WTC11 (cell line): ENCODE measurements around the gene B3GLCT. TPM values are rescaled to one million over a fixed set of nuclear protein-coding genes. Genes with fewer than 3 reads are reported as not detected.

ENCODE experiments used
- ATAC-seq: fragments of 200-7000 bp; cut with Tn5 transposase; 2 replicates; pipeline ENCODE4 v1.10.0; 2021; ENCODE audit warnings: mild to moderate bottlenecking, moderate library complexity
- CTCF ChIA-PET: fragments of 300-600 bp; sonication (Branson Sonifier 250); formaldehyde crosslinking; loops from one replicate; lab custom pipeline; 2021; ENCODE audit warnings: antibody characterized with exemption; lab: Charles Lee
- POLR2A ChIA-PET: fragments of 350-600 bp; sonication (Branson Sonifier 250); formaldehyde crosslinking; loops from one replicate; lab custom pipeline; 2021; ENCODE audit warnings: antibody characterized with exemption; lab: Charles Lee
- DNase-seq: peaks from one replicate; pipeline ENCODE4 v3.0.0; 2021; ENCODE audit warnings: low spot score
- H3K27ac Mint-ChIP-seq: 2 replicates; pipeline ENCODE4 v1.8.0; 2021; ENCODE audit warnings: mixed read lengths
- H3K27me3 Mint-ChIP-seq: 2 replicates; pipeline ENCODE4 v1.8.0; 2021; ENCODE audit warnings: low read depth, mild to moderate bottlenecking, moderate library complexity, mixed read lengths
- H3K36me3 Mint-ChIP-seq: 2 replicates; pipeline ENCODE4 v1.8.0; 2021; ENCODE audit warnings: mixed read lengths
- H3K4me1 Mint-ChIP-seq: 2 replicates; pipeline ENCODE4 v1.8.0; 2022; ENCODE audit warnings: mixed read lengths
- H3K4me3 Mint-ChIP-seq: 2 replicates; pipeline ENCODE4 v1.8.0; 2021; ENCODE audit warnings: mild to moderate bottlenecking, moderate library complexity, mixed read lengths
- H3K9me3 Mint-ChIP-seq: 2 replicates; pipeline ENCODE4 v1.8.0; 2021; ENCODE audit warnings: mixed read lengths
- AR ChIP-seq: fragments of 250-450 bp; sonication (Bioruptor Pico); IDR thresholded peaks from 2 replicates; pipeline ENCODE4 v1.9.0; 2021; ENCODE audit warnings: mild to moderate bottlenecking
- ARID4B ChIP-seq: sonication (generic); formaldehyde crosslinking; IDR thresholded peaks from 2 replicates; pipeline ENCODE4 v1.8.0; 2023; ENCODE audit warnings: missing genetic modification reagents, mild to moderate bottlenecking, borderline replicate concordance
- CREB1 ChIP-seq: sonication (generic); formaldehyde crosslinking; IDR thresholded peaks from 2 replicates; pipeline ENCODE4 v1.8.0; 2023; ENCODE audit warnings: mild to moderate bottlenecking, missing genetic modification reagents
- E2F5 ChIP-seq: sonication (generic); formaldehyde crosslinking; IDR thresholded peaks from 2 replicates; pipeline ENCODE4 v1.8.1; 2022; ENCODE audit warnings: mild to moderate bottlenecking, moderate library complexity, missing genetic modification reagents
- HMGA2 ChIP-seq: fragments of 250-450 bp; sonication (Bioruptor Pico); IDR thresholded peaks from 2 replicates; pipeline ENCODE4 v1.4.0; 2021; ENCODE audit warnings: mild to moderate bottlenecking, moderate library complexity
- IRF2 ChIP-seq: sonication (generic); formaldehyde crosslinking; IDR thresholded peaks from 2 replicates; pipeline ENCODE4 v1.8.0; 2022; ENCODE audit warnings: low read depth, missing genetic modification reagents, borderline replicate concordance
- PREB ChIP-seq: sonication (generic); formaldehyde crosslinking; IDR thresholded peaks from 2 replicates; pipeline ENCODE4 v1.8.1; 2022; ENCODE audit warnings: mild to moderate bottlenecking, missing genetic modification reagents, moderate library complexity, borderline replicate concordance
- SMAD3 ChIP-seq: sonication (generic); formaldehyde crosslinking; IDR thresholded peaks from 2 replicates; pipeline ENCODE4 v1.8.0; 2022; ENCODE audit warnings: missing genetic modification reagents, mild to moderate bottlenecking, borderline replicate concordance
- USF2 ChIP-seq: sonication (generic); formaldehyde crosslinking; IDR thresholded peaks from 2 replicates; pipeline ENCODE4 v1.8.1; 2023; ENCODE audit warnings: mild to moderate bottlenecking, missing genetic modification reagents, moderate library complexity
- ZBTB21 ChIP-seq: sonication (generic); formaldehyde crosslinking; IDR thresholded peaks from 2 replicates; pipeline ENCODE4 v1.8.1; 2023; ENCODE audit warnings: mild to moderate bottlenecking, missing genetic modification reagents, borderline replicate concordance
- ZNF121 ChIP-seq: sonication (generic); formaldehyde crosslinking; IDR thresholded peaks from 2 replicates; pipeline ENCODE4 v1.8.0; 2023; ENCODE audit warnings: missing genetic modification reagents
- ZNF219 ChIP-seq: sonication (generic); formaldehyde crosslinking; IDR thresholded peaks from 2 replicates; pipeline ENCODE4 v1.8.0; 2023; ENCODE audit warnings: missing genetic modification reagents, mild to moderate bottlenecking, borderline replicate concordance
- ZNF317 ChIP-seq: sonication (generic); formaldehyde crosslinking; IDR thresholded peaks from 2 replicates; pipeline ENCODE4 v1.8.1; 2023; ENCODE audit warnings: low read depth, mild to moderate bottlenecking, moderate library complexity, missing genetic modification reagents, borderline replicate concordance
- ZNF671 ChIP-seq: fragments of 250-450 bp; sonication (Bioruptor Pico); IDR thresholded peaks from 2 replicates; pipeline ENCODE4 v1.8.0; 2021; ENCODE audit warnings: mild to moderate bottlenecking
- total RNA-seq: library from RNA; stranded (reverse); gene quantifications from 3 replicates; pipeline ENCODE4 v1.2.3, GENCODE V29; 2021
- TF ChIP-seq, protein P1 (sequence below): sonication (generic); formaldehyde crosslinking; IDR thresholded peaks from 2 replicates; pipeline ENCODE4 v1.8.0; 2022; ENCODE audit warnings: mild to moderate bottlenecking, missing genetic modification reagents
- TF ChIP-seq, protein P2 (sequence below): sonication (generic); formaldehyde crosslinking; IDR thresholded peaks from 2 replicates; pipeline ENCODE4 v1.8.1; 2023; ENCODE audit warnings: mild to moderate bottlenecking, missing genetic modification reagents, moderate library complexity
- TF ChIP-seq, protein P3 (sequence below): sonication (generic); formaldehyde crosslinking; IDR thresholded peaks from 2 replicates; pipeline ENCODE4 v1.8.1; 2023; ENCODE audit warnings: mild to moderate bottlenecking, missing genetic modification reagents

Gene B3GLCT
- total RNA-seq, 1 experiment from 2014 or later: 2.4 TPM

GRCh38 chr13:31350560-31350959 is 150.8 kb downstream of the B3GLCT start (continued):
- TF ChIP-seq SMAD3 (CRISPR knock-in tag): no peak

DNA sequence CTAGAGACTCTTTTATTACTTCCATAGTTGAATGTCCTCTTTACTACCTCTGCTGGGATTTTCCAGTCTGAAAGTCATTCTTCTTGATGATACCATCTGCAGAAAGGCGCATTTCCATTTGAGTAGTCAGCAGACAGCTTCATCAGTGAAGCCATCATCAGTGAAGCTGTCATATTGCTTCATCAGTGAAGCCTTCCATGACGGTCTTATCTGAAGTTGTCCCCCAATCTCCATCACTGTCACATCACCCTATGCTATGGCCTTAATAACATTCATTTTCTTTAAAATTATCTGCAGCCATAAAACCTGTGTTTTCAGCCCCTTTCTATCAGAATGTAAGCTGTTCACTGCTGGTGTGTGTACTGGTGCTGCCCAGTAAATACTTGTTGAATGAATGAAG is 151.6 kb downstream of the B3GLCT start:
- CTCF ChIA-PET: no interaction called here
- peaks cover 8% of the 10 kb centered on the region for H3K4me1 Mint-ChIP-seq
- POLR2A ChIA-PET: interaction anchor here (0.6 kb wide), 1 partner anchor 678 kb away, joined by 7 read pairs; no protein-coding TSS in a partner anchor

GRCh38 chr13:31352467-31352866 is 152.7 kb downstream of the B3GLCT start:
- H3K27me3 Mint-ChIP-seq: peaks cover 12% of the 10 kb centered on the region
- POLR2A ChIA-PET: no interaction called here
- no peak overlapping the region for H3K27ac Mint-ChIP-seq
- CTCF ChIA-PET: no interaction called here
- DNase-seq: peak; percentile 14
- ATAC-seq: no peak
- H3K9me3 Mint-ChIP-seq: peaks cover 60% of the 10 kb centered on the region
- H3K36me3 Mint-ChIP-seq: peaks cover 40% of the 10 kb centered on the region
- TF ChIP-seq ZNF219 (CRISPR knock-in tag): no peak
- no peak for TF ChIP-seq ARID4B (CRISPR knock-in tag)
- TF ChIP-seq, protein P1, sequence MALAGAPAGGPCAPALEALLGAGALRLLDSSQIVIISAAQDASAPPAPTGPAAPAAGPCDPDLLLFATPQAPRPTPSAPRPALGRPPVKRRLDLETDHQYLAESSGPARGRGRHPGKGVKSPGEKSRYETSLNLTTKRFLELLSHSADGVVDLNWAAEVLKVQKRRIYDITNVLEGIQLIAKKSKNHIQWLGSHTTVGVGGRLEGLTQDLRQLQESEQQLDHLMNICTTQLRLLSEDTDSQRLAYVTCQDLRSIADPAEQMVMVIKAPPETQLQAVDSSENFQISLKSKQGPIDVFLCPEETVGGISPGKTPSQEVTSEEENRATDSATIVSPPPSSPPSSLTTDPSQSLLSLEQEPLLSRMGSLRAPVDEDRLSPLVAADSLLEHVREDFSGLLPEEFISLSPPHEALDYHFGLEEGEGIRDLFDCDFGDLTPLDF (CRISPR knock-in tag): no peak
- TF ChIP-seq, protein P2, sequence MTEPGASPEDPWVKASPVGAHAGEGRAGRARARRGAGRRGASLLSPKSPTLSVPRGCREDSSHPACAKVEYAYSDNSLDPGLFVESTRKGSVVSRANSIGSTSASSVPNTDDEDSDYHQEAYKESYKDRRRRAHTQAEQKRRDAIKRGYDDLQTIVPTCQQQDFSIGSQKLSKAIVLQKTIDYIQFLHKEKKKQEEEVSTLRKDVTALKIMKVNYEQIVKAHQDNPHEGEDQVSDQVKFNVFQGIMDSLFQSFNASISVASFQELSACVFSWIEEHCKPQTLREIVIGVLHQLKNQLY (CRISPR knock-in tag): no peak
- no peak for TF ChIP-seq CREB1 (CRISPR knock-in tag)
- TF ChIP-seq IRF2 (CRISPR knock-in tag): no peak
- TF ChIP-seq USF2 (CRISPR knock-in tag): no peak
- TF ChIP-seq PREB (CRISPR knock-in tag): no peak
- TF ChIP-seq ZNF317 (CRISPR knock-in tag): no peak
- no peak for TF ChIP-seq ZNF121 (CRISPR knock-in tag)
- TF ChIP-seq E2F5 (CRISPR knock-in tag): no peak
- no peak for TF ChIP-seq HMGA2 (CRISPR knock-in tag)
- TF ChIP-seq ZNF671 (CRISPR knock-in tag): no peak
- TF ChIP-seq, protein P3, sequence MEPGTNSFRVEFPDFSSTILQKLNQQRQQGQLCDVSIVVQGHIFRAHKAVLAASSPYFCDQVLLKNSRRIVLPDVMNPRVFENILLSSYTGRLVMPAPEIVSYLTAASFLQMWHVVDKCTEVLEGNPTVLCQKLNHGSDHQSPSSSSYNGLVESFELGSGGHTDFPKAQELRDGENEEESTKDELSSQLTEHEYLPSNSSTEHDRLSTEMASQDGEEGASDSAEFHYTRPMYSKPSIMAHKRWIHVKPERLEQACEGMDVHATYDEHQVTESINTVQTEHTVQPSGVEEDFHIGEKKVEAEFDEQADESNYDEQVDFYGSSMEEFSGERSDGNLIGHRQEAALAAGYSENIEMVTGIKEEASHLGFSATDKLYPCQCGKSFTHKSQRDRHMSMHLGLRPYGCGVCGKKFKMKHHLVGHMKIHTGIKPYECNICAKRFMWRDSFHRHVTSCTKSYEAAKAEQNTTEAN (CRISPR knock-in tag): no peak
- no peak for TF ChIP-seq AR
- peaks cover 8% of the 10 kb centered on the region for H3K4me1 Mint-ChIP-seq
- no peak overlapping the region for H3K4me3 Mint-ChIP-seq

More for the DNA sequence above, 151.6 kb downstream of the B3GLCT start:
- Mint-ChIP-seq H3K4me3 (no peak overlapping the region), H3K27ac (no peak overlapping the region), H3K36me3 (peaks cover 31% of the 10 kb centered on the region), H3K27me3 (peaks cover 12% of the 10 kb centered on the region), H3K9me3 (peaks cover 58% of the 10 kb centered on the region)
- DNase-seq (no peak), ATAC-seq (no peak)
- no peak for TF ChIP-seq ZBTB21 (CRISPR knock-in tag)
